Esophagus mucosa (tissue), 1 donor: Measurements from ENCODE around the gene DYNLRB1. TPM values are rescaled to one million over a fixed set of nuclear protein-coding genes. Genes with fewer than 3 reads are reported as not detected.
A peak's percentile ranks its signal among the peaks of the same experiment; 100 is the strongest.

ENCODE experiments used
- ATAC-seq: fragments of 200-7000 bp; cut with Tn5 transposase; one replicate; pipeline ENCODE4 v1.9.1; 2020
- total RNA-seq: library from RNA; stranded (reverse); gene quantifications from one replicate; pipeline ENCODE4 v1.2.4, GENCODE V29; 2023
- donor health status: DM: yes; HTN: yes; CAD: no.

DYNLRB1 gene
- total RNA-seq, 1 donor from 2014 or later = 80.7 TPM

- peak; percentile 92 for ATAC-seq
Measured at GRCh38 chr20:34558320-34559218, 42.3 kb downstream of the DYNLRB1 start, which contains the start of gene MAP1LC3A. TSS of gene MAP1LC3A (plus strand) at chr20:34558718. CDS start at chr20:34558869, 151 bp downstream.

GRCh38 chr20:34559311-34560140 is 43.3 kb downstream of the DYNLRB1 start:
- peak; percentile 8 for ATAC-seq

GRCh38 chr20:34560141-34560523 is 43.9 kb downstream of the DYNLRB1 start:
- ATAC-seq = no peak

- no peak for ATAC-seq
Measured at GRCh38 chr20:34560614-34561013, 44.4 kb downstream of the DYNLRB1 start.

- no peak for ATAC-seq
Measured at GRCh38 chr20:34561661-34562060, 45.4 kb downstream of the DYNLRB1 start.

- ATAC-seq = no peak
Measured at GRCh38 chr20:34562641-34563040, 46.4 kb downstream of the DYNLRB1 start.

- no peak for ATAC-seq
Measured at GRCh38 chr20:34564833-34565232, 48.6 kb downstream of the DYNLRB1 start.

- no peak for ATAC-seq
Measured at GRCh38 chr20:34566978-34567891, 51.0 kb downstream of the DYNLRB1 start.

GRCh38 chr20:34567892-34568865 is 52.0 kb downstream of the DYNLRB1 start:
- no peak for ATAC-seq

GRCh38 chr20:34569598-34569997 is 53.4 kb downstream of the DYNLRB1 start:
- no peak for ATAC-seq

GRCh38 chr20:34570859-34571306 is 54.7 kb downstream of the DYNLRB1 start:
- ATAC-seq = no peak

- no peak for ATAC-seq
Measured at GRCh38 chr20:34571753-34572152, 55.5 kb downstream of the DYNLRB1 start.

- ATAC-seq = no peak
Measured at GRCh38 chr20:34573541-34574300, 57.5 kb downstream of the DYNLRB1 start.

GRCh38 chr20:34574426-34574825 is 58.2 kb downstream of the DYNLRB1 start:
- no peak for ATAC-seq

- no peak for ATAC-seq
Measured at GRCh38 chr20:34574861-34575260, 58.6 kb downstream of the DYNLRB1 start.

- no peak for ATAC-seq
Measured at GRCh38 chr20:34575271-34575670, 59.0 kb downstream of the DYNLRB1 start.

GRCh38 chr20:34575756-34576155 is 59.5 kb downstream of the DYNLRB1 start:
- ATAC-seq = no peak

GRCh38 chr20:34577061-34577460 is 60.8 kb downstream of the DYNLRB1 start:
- ATAC-seq = no peak

- ATAC-seq = no peak
Measured at GRCh38 chr20:34578025-34578424, 61.8 kb downstream of the DYNLRB1 start.

- ATAC-seq = no peak
Measured at GRCh38 chr20:34578521-34578920, 62.3 kb downstream of the DYNLRB1 start.
